Tibial artery (tissue), 4 donors: ENCODE results near the gene TNRC6A.
A peak's percentile ranks its signal among the peaks of the same experiment; 100 is the strongest.

Experiments
- DNase-seq, 2 donors: peaks; one replicate each; pipeline ENCODE4 v3.0.0-alpha.2; 2019
- H3K27ac ChIP-seq, 2 donors: fragments of 200-600 bp; sonication (generic) in 1 of 2; 1 replicate in 1 of 2; 2 replicates in 1 of 2; pipeline ENCODE4 v1.5.1; 2018 to 2019; ENCODE audit warnings: mild to moderate bottlenecking in 1 of 2
- H3K27me3 ChIP-seq, 2 donors: fragments of 200-600 bp; sonication (generic) in 1 of 2; one replicate each; pipeline versions ENCODE4 v1.5.1 to v1.6.0; 2016 to 2019
- H3K36me3 ChIP-seq, 3 donors: fragments of 200-600 bp; sonication (generic) in 2 of 3; one replicate each; pipeline ENCODE4 v1.5.1; 2016 to 2019; ENCODE audit warnings: mild to moderate bottlenecking in 2 of 3
- H3K4me1 ChIP-seq, 4 donors: fragments of 200-600 bp; sonication (generic) in 2 of 4; 1 replicate in 3 of 4; 2 replicates in 1 of 4; pipeline ENCODE4 v1.5.1; 2016 to 2019
- H3K4me3 ChIP-seq, 2 donors: fragments of 200-600 bp; sonication (generic) in 1 of 2; 1 replicate in 1 of 2; 2 replicates in 1 of 2; pipeline ENCODE4 v1.5.1; 2018 to 2019; ENCODE audit warnings: mild to moderate bottlenecking in 2 of 2
- H3K9me3 ChIP-seq, 3 donors: fragments of 200-600 bp; sonication (generic) in 1 of 3; one replicate each; pipeline ENCODE4 v1.5.1; 2016 to 2019
- intact Hi-C: fragments of 100-400 bp; cut with DNase I; formaldehyde crosslinking; loops from one replicate; pipeline ENCODE4 v1.15.0; 2023; ENCODE audit warnings: low total_unique reads
- TF ChIP-seq, protein P1 (sequence below), 2 experiments: fragments of 200-600 bp in 1 of 2; fragments of 450-650 bp in 1 of 2; IDR thresholded peaks; one replicate each; pipeline ENCODE4 v1.5.1; 2017 to 2019; ENCODE audit warnings: antibody characterized with exemption in 2 of 2, mild to moderate bottlenecking in 1 of 2, moderate library complexity in 1 of 2

The TNRC6A gene

DNA sequence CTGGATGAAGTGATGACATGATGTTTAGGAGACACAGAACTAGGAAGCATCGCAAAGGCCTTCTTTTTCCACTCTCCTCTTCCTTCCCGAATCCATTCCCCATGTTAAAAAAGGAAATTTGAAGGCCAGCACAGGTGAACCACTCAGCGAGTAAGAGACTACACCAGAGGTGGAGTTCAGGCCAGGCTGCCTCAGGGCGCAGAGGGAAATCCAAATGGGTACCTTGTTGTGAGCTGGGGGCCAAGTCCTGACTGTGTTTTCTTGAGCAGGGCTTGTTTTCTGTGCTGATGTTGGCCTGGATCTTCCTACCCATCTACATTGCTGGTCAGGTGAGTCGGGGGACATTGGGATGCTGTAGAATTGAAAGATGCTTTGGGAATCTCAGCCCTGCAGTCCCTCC lies 142.4 kb downstream of the TNRC6A start:
- no peak overlapping the region for H3K4me3 ChIP-seq
- intact Hi-C loops = no loop called here
- no peak overlapping the region for H3K27ac ChIP-seq
- DNase-seq = peak in 1 of 2 donors; percentile 4
- no peaks in the 10 kb centered on the region for H3K36me3 ChIP-seq
- H3K9me3 ChIP-seq = no peaks in the 10 kb centered on the region
- no peaks in the 10 kb centered on the region for H3K4me1 ChIP-seq
- TF ChIP-seq, protein P1, sequence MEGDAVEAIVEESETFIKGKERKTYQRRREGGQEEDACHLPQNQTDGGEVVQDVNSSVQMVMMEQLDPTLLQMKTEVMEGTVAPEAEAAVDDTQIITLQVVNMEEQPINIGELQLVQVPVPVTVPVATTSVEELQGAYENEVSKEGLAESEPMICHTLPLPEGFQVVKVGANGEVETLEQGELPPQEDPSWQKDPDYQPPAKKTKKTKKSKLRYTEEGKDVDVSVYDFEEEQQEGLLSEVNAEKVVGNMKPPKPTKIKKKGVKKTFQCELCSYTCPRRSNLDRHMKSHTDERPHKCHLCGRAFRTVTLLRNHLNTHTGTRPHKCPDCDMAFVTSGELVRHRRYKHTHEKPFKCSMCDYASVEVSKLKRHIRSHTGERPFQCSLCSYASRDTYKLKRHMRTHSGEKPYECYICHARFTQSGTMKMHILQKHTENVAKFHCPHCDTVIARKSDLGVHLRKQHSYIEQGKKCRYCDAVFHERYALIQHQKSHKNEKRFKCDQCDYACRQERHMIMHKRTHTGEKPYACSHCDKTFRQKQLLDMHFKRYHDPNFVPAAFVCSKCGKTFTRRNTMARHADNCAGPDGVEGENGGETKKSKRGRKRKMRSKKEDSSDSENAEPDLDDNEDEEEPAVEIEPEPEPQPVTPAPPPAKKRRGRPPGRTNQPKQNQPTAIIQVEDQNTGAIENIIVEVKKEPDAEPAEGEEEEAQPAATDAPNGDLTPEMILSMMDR (IDR thresholded peaks at IDR 0.05) = no peak
- no peaks in the 10 kb centered on the region for H3K27me3 ChIP-seq

DNA sequence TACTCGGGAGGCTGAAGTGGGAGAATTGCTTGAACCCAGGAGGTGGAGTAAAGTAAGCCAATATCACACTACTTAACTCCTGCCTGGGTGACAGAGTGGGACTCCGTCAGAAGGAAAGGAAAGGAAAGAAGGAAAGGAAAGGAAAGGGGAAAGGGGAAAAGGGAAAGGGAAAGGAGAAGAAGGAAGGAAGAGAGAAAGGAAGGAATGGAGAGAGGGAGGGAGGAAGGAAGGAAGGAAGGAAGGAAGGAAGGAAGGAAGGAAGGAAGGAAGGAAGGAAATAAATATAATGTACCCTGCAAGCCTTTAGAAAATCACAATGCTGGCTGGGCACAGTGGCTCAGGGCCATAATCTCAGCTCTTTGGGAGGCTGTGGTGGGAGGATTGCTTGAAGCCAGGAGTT lies 143.6 kb downstream of the TNRC6A start:
- no peak for DNase-seq
- no peak overlapping the region for H3K27ac ChIP-seq
- no peaks in the 10 kb centered on the region for H3K36me3 ChIP-seq
- no peaks in the 10 kb centered on the region for H3K4me1 ChIP-seq
- TF ChIP-seq, protein P1 (IDR thresholded peaks at IDR 0.05) = no peak
- no peak overlapping the region for H3K4me3 ChIP-seq
- no peaks in the 10 kb centered on the region for H3K9me3 ChIP-seq
- no peaks in the 10 kb centered on the region for H3K27me3 ChIP-seq
- intact Hi-C loops = no loop called here

DNA sequence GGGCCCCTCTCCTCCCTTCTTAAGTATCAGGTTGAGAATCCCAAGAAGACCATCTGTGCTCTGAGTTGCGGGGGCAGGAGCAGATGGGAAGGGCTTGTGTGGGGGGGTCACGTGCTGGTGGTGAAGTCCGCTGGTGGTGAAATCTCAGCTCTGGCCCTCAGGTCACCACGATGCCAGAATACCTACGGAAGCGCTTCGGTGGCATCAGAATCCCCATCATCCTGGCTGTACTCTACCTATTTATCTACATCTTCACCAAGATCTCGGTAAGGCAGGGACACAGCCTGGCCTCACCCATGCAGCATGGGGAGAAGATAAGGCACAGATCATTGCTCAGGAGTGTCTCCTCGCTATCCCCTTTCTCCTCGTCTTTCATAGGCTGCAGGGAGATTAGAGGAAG lies 146.0 kb downstream of the TNRC6A start:
- intact Hi-C loops = no loop called here
- H3K9me3 ChIP-seq = no peaks in the 10 kb centered on the region
- no peak for DNase-seq
- H3K27me3 ChIP-seq = no peaks in the 10 kb centered on the region
- H3K27ac ChIP-seq = no peak overlapping the region
- no peaks in the 10 kb centered on the region for H3K4me1 ChIP-seq
- no peaks in the 10 kb centered on the region for H3K36me3 ChIP-seq
- H3K4me3 ChIP-seq = no peak overlapping the region
- TF ChIP-seq, protein P1 (IDR thresholded peaks at IDR 0.05) = no peak
